NB4 (cell line): ENCODE data around the gene AFF2.

Experiments
- DNase-seq: peaks from one replicate; pipeline ENCODE4 v3.0.0; 2010; ENCODE audit warnings: low read depth
- H3K4me3 ChIP-seq: one replicate; pipeline ENCODE4 v1.5.1; 2011; ENCODE audit warnings: mild to moderate bottlenecking, low read depth, low read length, moderate library complexity
- MYC ChIP-seq: IDR thresholded peaks from 2 replicates; pipeline ENCODE4 v1.6.1; 2011; ENCODE audit warnings: low read depth, low read length
- POLR2A ChIP-seq: IDR thresholded peaks from 2 replicates; pipeline ENCODE4 v1.6.1; 2011; ENCODE audit warnings: mild to moderate bottlenecking; ENCODE audit not compliant: insufficient read length; ENCODE audit errors: extremely low read depth
- TF ChIP-seq, protein P1 (sequence below): IDR thresholded peaks from 2 replicates; pipeline ENCODE4 v1.6.1; 2011; ENCODE audit warnings: low read depth, low read length
- TF ChIP-seq, protein P2 (sequence below): IDR thresholded peaks from one replicate; pipeline ENCODE4 v1.5.1; 2012; ENCODE audit warnings: low read depth, low read length

The AFF2 gene

DNA sequence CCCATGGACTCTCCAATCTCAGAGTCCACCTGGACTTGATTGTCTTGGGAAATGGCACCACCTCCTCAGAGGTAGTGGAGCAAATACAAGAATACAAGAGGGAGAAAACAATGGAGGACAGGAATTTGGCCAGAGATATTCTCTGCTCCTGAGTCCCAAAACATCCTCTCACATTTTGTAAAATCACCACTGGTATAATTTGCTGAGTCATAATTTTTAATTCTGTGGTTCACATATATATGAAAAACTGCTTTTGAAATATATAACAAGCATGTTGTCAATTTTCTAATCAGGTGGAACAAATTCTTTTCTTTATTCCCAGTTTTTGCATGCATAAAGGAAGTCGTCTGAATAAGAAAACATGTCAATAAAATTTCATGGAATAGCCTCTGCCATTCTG lies 356.1 kb downstream of the AFF2 start:
- no peak for TF ChIP-seq POLR2A
- no peak for TF ChIP-seq MYC
- TF ChIP-seq, protein P1, sequence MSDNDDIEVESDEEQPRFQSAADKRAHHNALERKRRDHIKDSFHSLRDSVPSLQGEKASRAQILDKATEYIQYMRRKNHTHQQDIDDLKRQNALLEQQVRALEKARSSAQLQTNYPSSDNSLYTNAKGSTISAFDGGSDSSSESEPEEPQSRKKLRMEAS = no peak
- TF ChIP-seq, protein P2, sequence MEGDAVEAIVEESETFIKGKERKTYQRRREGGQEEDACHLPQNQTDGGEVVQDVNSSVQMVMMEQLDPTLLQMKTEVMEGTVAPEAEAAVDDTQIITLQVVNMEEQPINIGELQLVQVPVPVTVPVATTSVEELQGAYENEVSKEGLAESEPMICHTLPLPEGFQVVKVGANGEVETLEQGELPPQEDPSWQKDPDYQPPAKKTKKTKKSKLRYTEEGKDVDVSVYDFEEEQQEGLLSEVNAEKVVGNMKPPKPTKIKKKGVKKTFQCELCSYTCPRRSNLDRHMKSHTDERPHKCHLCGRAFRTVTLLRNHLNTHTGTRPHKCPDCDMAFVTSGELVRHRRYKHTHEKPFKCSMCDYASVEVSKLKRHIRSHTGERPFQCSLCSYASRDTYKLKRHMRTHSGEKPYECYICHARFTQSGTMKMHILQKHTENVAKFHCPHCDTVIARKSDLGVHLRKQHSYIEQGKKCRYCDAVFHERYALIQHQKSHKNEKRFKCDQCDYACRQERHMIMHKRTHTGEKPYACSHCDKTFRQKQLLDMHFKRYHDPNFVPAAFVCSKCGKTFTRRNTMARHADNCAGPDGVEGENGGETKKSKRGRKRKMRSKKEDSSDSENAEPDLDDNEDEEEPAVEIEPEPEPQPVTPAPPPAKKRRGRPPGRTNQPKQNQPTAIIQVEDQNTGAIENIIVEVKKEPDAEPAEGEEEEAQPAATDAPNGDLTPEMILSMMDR = no peak
- no peak overlapping the region for H3K4me3 ChIP-seq
- DNase-seq = no peak

DNA sequence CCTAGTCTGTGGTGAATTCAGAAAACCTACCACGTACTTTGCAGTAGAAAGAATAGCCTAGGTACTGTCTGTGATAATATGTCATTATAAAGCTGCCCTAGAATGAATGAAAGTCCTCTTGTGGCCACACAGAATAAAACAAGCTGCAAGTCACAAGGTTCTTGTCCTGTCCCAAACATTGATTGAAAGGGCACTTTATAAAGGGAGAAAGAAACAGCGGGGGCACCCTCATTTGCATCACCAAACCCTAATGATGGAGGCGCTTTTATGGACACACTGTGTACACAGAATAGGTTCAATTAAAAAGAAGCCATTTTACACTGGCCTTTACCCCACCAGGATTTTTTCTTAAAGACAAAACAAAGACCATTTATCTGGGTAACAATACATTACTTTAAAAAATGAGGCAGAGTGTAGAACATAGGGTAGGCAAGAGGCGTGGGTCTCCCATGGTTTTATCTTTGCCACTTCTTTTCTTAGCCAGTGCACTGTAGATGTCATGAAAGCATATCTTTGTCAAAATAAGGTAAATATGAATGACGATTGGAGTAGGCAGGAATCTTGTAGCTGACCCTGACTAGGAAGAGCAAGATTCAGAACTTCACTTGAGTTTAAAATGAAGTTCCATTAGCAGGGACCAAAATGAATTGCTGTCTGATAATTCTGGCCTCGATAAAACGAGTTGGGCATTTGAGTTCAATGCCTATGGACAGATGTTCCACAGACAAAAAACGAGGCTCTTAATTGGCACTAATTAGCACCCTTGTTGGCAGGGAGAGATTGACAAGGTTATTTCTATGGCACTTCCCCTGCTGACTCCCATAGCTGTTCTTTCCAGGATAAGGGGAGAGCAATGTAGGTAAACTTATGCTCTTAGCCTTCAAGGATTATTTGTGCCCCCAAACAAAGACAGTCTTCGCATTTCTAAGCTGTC lies 365.1 kb downstream of the AFF2 start:
- DNase-seq = no peak
- TF ChIP-seq, protein P1 = no peak
- TF ChIP-seq, protein P2 = no peak
- TF ChIP-seq MYC (no peak), POLR2A (no peak)
- no peak overlapping the region for H3K4me3 ChIP-seq

GRCh38 chrX:148867596-148867995 lies 367.2 kb downstream of the AFF2 start:
- TF ChIP-seq, protein P1 = no peak
- TF ChIP-seq POLR2A (no peak), MYC (no peak)
- TF ChIP-seq, protein P2 = no peak
- no peak overlapping the region for H3K4me3 ChIP-seq
- DNase-seq = no peak

DNA sequence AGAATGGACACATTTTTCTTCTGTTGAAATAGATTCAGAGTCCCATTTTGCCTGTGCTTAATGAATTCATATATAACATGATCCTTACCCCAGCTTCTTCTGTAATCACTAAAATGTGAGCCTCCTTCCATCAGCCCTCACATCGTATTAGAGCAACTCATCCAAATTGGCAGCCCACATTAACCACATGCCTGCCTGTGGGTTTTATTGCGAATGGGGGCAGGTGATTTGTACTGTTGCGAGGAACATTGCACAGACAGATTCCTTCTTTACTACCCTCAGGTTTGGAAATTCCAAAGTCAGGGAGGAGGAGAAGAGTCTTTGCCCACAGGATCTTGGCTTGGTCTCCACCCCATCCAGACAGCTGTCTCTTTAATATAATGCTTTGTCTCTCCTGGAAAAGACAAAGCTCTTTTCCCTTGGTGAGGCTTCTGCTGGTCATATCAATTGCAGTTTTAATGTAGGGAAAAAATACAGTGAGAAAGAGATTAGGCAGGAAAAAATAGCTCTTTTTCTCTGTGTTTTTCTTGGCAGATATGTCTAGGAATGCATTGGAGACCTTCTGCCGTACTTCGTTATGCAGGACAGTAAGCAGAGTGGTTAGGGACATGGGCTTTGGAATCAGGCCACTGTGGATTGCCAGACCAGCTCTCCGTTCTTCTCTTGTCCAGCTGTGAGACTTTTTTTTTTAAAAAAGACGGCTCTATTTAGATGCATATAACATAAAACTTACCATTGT lies 371.2 kb downstream of the AFF2 start:
- no peak overlapping the region for H3K4me3 ChIP-seq
- peak; percentile 3 for DNase-seq
- TF ChIP-seq, protein P2 = no peak

GRCh38 chrX:148872161-148872535 lies 371.7 kb downstream of the AFF2 start:
- TF ChIP-seq, protein P2 = no peak
- TF ChIP-seq POLR2A (no peak), MYC (no peak)
- TF ChIP-seq, protein P1 = no peak
- DNase-seq = no peak
- H3K4me3 ChIP-seq = no peak overlapping the region
